Measurements from ENCODE around the gene ZC3H7A. TPM values are rescaled to one million over a fixed set of nuclear protein-coding genes. Genes with fewer than 3 reads are reported as not detected.
A peak's percentile ranks its signal among the peaks of the same experiment; 100 is the strongest.

Gene ZC3H7A
- total RNA-seq, 1 donor from 2014 or later = 14.5 TPM

DNA sequence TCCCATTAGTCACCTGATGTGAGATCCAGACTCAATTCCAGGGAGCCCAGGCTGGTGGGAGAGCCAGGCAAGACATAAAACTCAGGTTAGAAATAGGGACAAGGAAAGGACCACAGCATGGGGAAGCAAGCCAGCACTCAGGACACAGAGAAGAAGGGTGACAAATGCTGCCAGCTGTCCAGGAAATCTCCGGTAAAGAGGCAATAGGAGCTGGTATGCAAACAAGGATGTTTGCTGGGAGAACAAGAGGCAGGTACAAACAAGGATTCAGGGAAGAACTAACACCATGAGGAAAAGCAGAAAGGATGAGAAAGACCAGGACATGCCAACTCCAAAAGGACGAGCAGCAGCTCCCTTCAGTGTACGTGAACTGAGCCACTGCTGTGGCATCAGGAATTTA, 44.2 kb downstream of the ZC3H7A start:
- no peak overlapping the region for H3K4me3 ChIP-seq (ENCODE audit: low read depth, low read length)
- TF ChIP-seq, protein P1, sequence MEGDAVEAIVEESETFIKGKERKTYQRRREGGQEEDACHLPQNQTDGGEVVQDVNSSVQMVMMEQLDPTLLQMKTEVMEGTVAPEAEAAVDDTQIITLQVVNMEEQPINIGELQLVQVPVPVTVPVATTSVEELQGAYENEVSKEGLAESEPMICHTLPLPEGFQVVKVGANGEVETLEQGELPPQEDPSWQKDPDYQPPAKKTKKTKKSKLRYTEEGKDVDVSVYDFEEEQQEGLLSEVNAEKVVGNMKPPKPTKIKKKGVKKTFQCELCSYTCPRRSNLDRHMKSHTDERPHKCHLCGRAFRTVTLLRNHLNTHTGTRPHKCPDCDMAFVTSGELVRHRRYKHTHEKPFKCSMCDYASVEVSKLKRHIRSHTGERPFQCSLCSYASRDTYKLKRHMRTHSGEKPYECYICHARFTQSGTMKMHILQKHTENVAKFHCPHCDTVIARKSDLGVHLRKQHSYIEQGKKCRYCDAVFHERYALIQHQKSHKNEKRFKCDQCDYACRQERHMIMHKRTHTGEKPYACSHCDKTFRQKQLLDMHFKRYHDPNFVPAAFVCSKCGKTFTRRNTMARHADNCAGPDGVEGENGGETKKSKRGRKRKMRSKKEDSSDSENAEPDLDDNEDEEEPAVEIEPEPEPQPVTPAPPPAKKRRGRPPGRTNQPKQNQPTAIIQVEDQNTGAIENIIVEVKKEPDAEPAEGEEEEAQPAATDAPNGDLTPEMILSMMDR (conservative IDR thresholded peaks at IDR 0.05; ENCODE audit: low read depth, low read length) = no peak
- DNase-seq (ENCODE audit: low read depth) = no peak

DNA sequence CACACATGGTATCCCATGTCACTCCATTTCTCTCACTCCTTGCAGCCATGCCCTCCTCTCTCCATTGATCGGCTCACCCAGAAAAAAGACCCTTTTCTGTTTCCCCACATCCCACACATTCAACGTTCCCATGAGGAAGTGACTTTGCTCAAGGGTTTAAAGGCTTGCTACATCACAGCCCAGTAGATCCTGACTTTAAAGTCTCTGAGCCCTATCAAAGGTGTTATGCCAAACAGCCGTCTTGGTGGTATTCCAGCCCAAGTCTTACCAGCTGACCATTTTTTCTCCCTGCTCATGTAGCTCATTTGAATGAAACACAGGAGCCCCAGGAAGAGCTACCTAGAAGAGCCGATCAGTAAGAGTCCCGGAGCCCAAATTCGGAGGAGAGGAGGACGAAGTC, 47.0 kb downstream of the ZC3H7A start:
- DNase-seq (ENCODE audit: low read depth) = no peak
- TF ChIP-seq, protein P1 (conservative IDR thresholded peaks at IDR 0.05; ENCODE audit: low read depth, low read length) = no peak
- no peak overlapping the region for H3K4me3 ChIP-seq (ENCODE audit: low read depth, low read length)

DNA sequence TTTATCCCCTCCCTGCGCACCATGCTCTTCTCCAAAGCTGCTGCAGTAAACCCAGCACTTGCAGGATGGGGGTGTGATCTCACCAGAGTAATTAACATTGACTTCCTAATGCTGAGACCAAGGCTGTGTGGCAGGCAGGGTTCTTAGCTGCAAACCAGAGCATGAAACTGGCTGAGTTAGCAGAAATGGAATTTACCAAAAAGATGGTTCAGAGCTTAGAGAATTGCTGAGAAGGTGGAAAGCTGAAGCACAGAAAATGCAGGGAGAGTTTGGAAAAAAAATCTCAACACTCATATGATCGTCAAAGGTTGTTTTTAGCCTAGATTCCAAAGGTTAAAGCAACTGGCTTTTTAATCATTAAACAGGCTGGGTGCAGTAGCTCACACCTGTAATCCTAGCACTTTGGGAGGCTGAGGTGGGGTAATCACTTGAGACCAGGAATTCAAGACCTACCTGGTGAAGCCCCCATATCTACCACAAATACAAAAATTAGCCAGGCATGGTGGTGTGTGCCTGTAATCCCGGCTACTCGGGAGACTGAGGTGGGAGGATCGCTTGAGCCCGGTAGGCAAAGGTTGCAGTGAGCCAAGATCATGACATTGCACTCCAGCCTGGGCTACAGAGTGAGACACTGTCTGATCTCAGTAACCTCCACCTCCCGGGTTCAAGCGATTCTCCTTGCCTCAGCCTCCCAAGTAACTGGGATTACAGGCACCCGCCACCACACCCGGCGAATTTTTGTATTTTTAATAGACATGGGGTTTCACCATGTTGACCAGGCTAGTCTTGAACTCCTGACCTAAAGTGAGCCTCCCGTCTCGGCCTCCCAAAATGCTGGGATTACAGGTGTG, 48.4 kb downstream of the ZC3H7A start:
- TF ChIP-seq, protein P1 (conservative IDR thresholded peaks at IDR 0.05; ENCODE audit: low read depth, low read length) = no peak
- H3K4me3 ChIP-seq (ENCODE audit: low read depth, low read length) = no peak overlapping the region
- peak; percentile 37 for DNase-seq (ENCODE audit: low read depth)

DNA sequence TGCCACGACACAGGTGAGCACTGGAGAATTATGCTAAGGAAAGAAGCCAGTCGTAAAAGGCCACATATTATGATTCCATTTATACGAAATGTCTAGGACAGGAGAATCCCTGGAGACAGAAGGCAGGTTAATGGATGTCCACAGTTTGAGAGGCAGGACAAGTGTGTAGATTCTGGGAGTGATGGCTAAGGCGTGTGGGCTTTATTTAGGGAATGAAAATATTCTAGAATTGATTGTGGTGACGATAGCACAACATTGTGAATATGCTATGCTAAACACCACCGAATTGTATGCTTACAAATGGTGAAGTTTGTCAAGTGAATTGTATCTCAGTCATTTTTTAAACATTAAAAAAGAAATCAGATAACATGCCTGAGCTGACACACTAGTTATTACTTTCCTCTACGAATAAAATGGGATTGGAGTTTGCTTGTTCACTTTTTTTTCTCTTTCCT, 49.1 kb downstream of the ZC3H7A start:
- H3K4me3 ChIP-seq (ENCODE audit: low read depth, low read length) = no peak overlapping the region
- DNase-seq (ENCODE audit: low read depth) = no peak
- TF ChIP-seq, protein P1 (conservative IDR thresholded peaks at IDR 0.05; ENCODE audit: low read depth, low read length) = no peak

DNA sequence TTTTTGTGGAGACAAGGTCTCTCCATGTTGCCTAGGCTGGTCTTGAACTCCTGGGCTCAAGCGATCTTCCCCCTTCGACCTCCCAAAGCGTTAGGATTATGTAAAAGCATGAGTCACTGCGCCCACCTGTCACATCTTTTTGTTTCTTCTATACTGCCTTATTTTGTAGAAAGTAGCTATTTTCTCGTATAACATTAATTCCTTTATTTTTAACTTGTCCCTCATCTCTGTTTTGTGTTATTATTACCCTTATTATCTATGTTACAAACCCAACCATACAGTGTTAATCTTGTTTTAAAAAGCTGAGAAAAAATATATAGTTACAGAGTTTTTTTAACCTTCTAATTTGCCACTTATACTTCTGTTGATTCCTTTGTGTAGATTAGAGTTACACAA, 53.0 kb downstream of the ZC3H7A start:
- TF ChIP-seq, protein P1 (conservative IDR thresholded peaks at IDR 0.05; ENCODE audit: low read depth, low read length) = no peak
- H3K4me3 ChIP-seq (ENCODE audit: low read depth, low read length) = no peak overlapping the region
- no peak for DNase-seq (ENCODE audit: low read depth)

DNA sequence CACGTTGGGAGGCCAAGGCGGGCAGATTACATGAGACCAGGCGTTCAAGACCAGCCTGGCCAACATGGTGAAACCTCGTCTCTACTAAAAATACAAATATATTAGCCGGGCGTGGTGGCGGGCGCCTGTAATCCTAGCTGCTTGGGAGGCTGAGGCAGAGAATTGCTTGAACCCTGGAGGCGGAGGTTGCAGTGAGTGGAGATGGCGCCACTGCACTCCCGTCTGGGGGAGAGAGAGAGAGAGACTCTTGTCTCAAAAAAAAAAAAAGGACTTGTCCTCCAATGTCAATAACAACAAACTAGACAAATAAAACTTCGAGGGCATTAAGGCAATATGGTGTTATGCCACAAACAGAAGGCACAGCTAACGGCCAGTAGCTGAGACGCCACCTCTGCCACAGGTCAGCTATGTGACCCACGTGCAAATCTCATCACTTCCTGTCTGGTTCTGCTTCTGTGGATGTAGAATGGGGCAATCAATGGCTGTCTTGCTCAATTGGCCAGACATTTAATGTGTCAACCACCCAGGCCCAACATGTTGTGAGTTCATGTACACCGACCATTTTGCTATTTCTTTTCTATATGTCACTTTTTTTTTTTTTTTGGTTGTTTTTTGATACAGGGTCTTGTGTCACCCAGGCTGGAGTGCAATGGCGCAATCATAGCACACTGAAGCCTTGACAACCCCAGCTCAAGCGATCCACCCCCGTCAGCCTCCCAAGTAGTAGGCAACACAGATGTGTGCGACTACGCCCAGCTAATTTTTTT, 53.6 kb downstream of the ZC3H7A start:
- peak; percentile 57 for DNase-seq (ENCODE audit: low read depth)
- peak overlapping the region; percentile 53 for H3K4me3 ChIP-seq (ENCODE audit: low read depth, low read length)
- TF ChIP-seq, protein P1 (conservative IDR thresholded peaks at IDR 0.05; ENCODE audit: low read depth, low read length) = no peak

All from epithelial cell of proximal tubule (primary cell).